GM12878 (cell line): ENCODE results near the gene RSBN1L. TPM values are rescaled to one million over a fixed set of nuclear protein-coding genes. Genes with fewer than 3 reads are reported as not detected.

Source experiments
- ATAC-seq: fragments of 200-7000 bp; cut with Tn5 transposase; 3 replicates; pipeline ENCODE4 v1.9.1; 2020; ENCODE audit warnings: mild to moderate bottlenecking, moderate library complexity
- BruUV-seq: library from RNA; stranded (reverse); fragments of 400-500 nt; replicated peaks from 2 replicates; lab custom pipeline; 2021; lab: Mats Ljungman, UMichigan
- CTCF ChIA-PET: fragments of 300-600 bp; sonication (Branson Sonifier 250); formaldehyde crosslinking; extraction: SDS; loops from one replicate; lab custom pipeline; 2021; ENCODE audit warnings: inconsistent platforms; lab: Yijun Ruan, JAX
- POLR2A ChIA-PET: fragments of 350-600 bp; formaldehyde crosslinking; extraction: SDS; loops from one replicate; lab custom pipeline; 2021; ENCODE audit warnings: inconsistent platforms; lab: Charles Lee
- RAD21 ChIA-PET: fragments of 300-600 bp; sonication (Branson Sonifier 250); formaldehyde crosslinking; loops from one replicate; lab custom pipeline; 2023; ENCODE audit warnings: antibody characterized with exemption; ENCODE audit not compliant: unreplicated experiment; lab: Charles Lee
- SMC1A ChIA-PET: fragments of 300-600 bp; sonication (Branson Sonifier 250); formaldehyde crosslinking; loops from one replicate; lab custom pipeline; 2023; ENCODE audit not compliant: unreplicated experiment, uncharacterized antibody; lab: Charles Lee
- DNase-seq: peaks from one replicate; pipeline ENCODE4 v3.0.0-alpha.2; 2011; ENCODE audit warnings: low read depth, low spot score
- FAIRE-seq: peaks from 3 replicates; lab custom pipeline; 2011; peaks lifted over from hg19 to GRCh38; lab: Jason Lieb, UNC
- H2AFZ ChIP-seq: 2 replicates; pipeline ENCODE4 v1.6.0; 2011; ENCODE audit warnings: low read depth, low read length, control low read depth; ENCODE audit not compliant: control insufficient read depth
- H3K27ac ChIP-seq: 2 replicates; pipeline ENCODE4 v1.5.1; 2011; ENCODE audit warnings: control low read depth; ENCODE audit not compliant: control insufficient read depth, insufficient read depth
- H3K27me3 ChIP-seq, 2 experiments: replicated peaks in 1 of 2; 2 replicates each; pipeline versions ENCODE4 v1.6.0 to v1.6.1; 2011; ENCODE audit warnings: low read length in 1 of 2; ENCODE audit not compliant: control insufficient read depth in 2 of 2, insufficient read depth in 2 of 2
- H3K36me3 ChIP-seq, 2 experiments: 2 replicates each; pipeline ENCODE4 v1.5.1; 2011; ENCODE audit warnings: low read length in 1 of 2; ENCODE audit not compliant: control insufficient read depth in 2 of 2, insufficient read depth in 2 of 2
- H3K4me1 ChIP-seq: 2 replicates; pipeline ENCODE4 v1.6.1; 2011; ENCODE audit warnings: mild to moderate bottlenecking, low read length, moderate library complexity, mixed read lengths; ENCODE audit not compliant: control insufficient read depth, insufficient read depth
- H3K4me2 ChIP-seq: 2 replicates; pipeline ENCODE4 v1.6.0; 2011; ENCODE audit warnings: control low read depth; ENCODE audit not compliant: control insufficient read depth, insufficient read depth
- H3K4me3 ChIP-seq: fragments of 200-600 bp; sonication (generic); 2 replicates; pipeline ENCODE4 v1.5.1; 2016
- H3K79me2 ChIP-seq: 2 replicates; pipeline ENCODE4 v1.6.0; 2011; ENCODE audit warnings: low read length; ENCODE audit not compliant: control insufficient read depth, insufficient read depth
- H3K9ac ChIP-seq: 2 replicates; pipeline ENCODE4 v1.8.0; 2011; ENCODE audit warnings: low read length, control low read depth, mixed read lengths; ENCODE audit not compliant: control insufficient read depth, insufficient read depth
- H3K9me3 ChIP-seq: replicated peaks from 3 replicates; pipeline ENCODE4 v1.5.1; 2011; ENCODE audit warnings: mild to moderate bottlenecking, low read length; ENCODE audit not compliant: control insufficient read depth, insufficient read depth
- H4K20me1 ChIP-seq: 2 replicates; pipeline ENCODE4 v1.6.0; 2011; ENCODE audit not compliant: control insufficient read depth, insufficient read depth
- BACH1 ChIP-seq: fragments of 450-650 bp; IDR thresholded peaks from 2 replicates; pipeline ENCODE4 v1.6.1; 2017; ENCODE audit warnings: mild to moderate bottlenecking, borderline replicate concordance
- BHLHE40 ChIP-seq, 2 experiments: fragments of 450-650 bp in 1 of 2; IDR thresholded peaks; 2 replicates each; pipeline ENCODE4 v1.6.1; 2011 to 2017; ENCODE audit warnings: low read depth in 2 of 2, borderline replicate concordance in 1 of 2, improper control_type of control experiment in 1 of 2, low read length in 1 of 2, mild to moderate bottlenecking in 1 of 2
- IKZF2 ChIP-seq, 2 experiments: fragments of 450-650 bp; IDR thresholded peaks; 2 replicates each; pipeline ENCODE4 v1.6.1; 2017; ENCODE audit warnings: mild to moderate bottlenecking in 2 of 2, moderate library complexity in 2 of 2
- NBN ChIP-seq: fragments of 450-650 bp; IDR thresholded peaks from 2 replicates; pipeline ENCODE4 v1.6.1; 2016
- NFYB ChIP-seq: IDR thresholded peaks from 2 replicates; pipeline ENCODE4 v1.6.1; 2011; ENCODE audit warnings: low read depth, mild to moderate bottlenecking, low read length, improper control_type of control experiment, moderate library complexity; ENCODE audit not compliant: insufficient read depth
- TCF3 ChIP-seq: IDR thresholded peaks from 2 replicates; pipeline ENCODE4 v1.6.1; 2012; ENCODE audit warnings: low read depth, mild to moderate bottlenecking, low read length, borderline replicate concordance; ENCODE audit not compliant: insufficient read depth
- YY1 ChIP-seq: IDR thresholded peaks from 2 replicates; pipeline ENCODE4 v1.6.1; 2011; ENCODE audit warnings: low read depth, mild to moderate bottlenecking, low read length
- ZNF622 ChIP-seq: fragments of 450-650 bp; IDR thresholded peaks from 2 replicates; pipeline ENCODE4 v1.6.1; 2017; ENCODE audit warnings: mild to moderate bottlenecking, inconsistent platforms
- WGBS: methylation state at CpG from one replicate; pipeline ENCODE4 v1.1.6; 2016; ENCODE audit warnings: low lambda C conversion rate; ENCODE audit not compliant: insufficient replicate concordance, insufficient coverage; ENCODE audit errors: missing lambda C conversion rate; 5-methylcytosine and 5-hydroxymethylcytosine counted together
- in situ Hi-C: fragments of 300-500 bp; cut with MboI; formaldehyde crosslinking; loops from 9 replicates; pipeline ENCODE4 v1.14.3; 2018; ENCODE audit warnings: mixed read lengths
- intact Hi-C: fragments of 100-400 bp; cut with micrococcal nuclease; formaldehyde crosslinking; loops from one replicate; pipeline ENCODE4 v1.14.2; 2022; ENCODE audit not compliant: unreplicated experiment
- polyA plus RNA-seq, 11 experiments: library from polyadenylated mRNA; depleted of rRNA in 4 of 11; unstranded in 6 of 11; stranded (reverse) in 5 of 11; fragments of >200 nt; fragmentation: Nextera tagmentation in 4 of 11; fragmentation: Illumina TruSeq in 1 of 11; extraction: Ambion mirVana in 4 of 11; extraction: Trizol in 1 of 11; gene quantifications; 1 replicate in 1 of 11; 2 replicates in 10 of 11; pipeline versions ENCODE4 v1.2.1 to v1.2.3, GENCODE V29; 2011 to 2016; ENCODE audit warnings: inconsistent platforms in 2 of 11, missing spikeins in 2 of 11, low read depth in 1 of 11
- total RNA-seq, 4 experiments: library from RNA; depleted of rRNA in 3 of 4; stranded (reverse); fragments of >200 nt in 3 of 4; fragmentation: Illumina TruSeq in 1 of 4; extraction: Trizol in 1 of 4; gene quantifications; 2 replicates each; pipeline versions ENCODE4 v1.2.1 to v1.2.3, GENCODE V29; 2013 to 2021
- TF ChIP-seq, protein P1 (sequence below): IDR thresholded peaks from 2 replicates; pipeline ENCODE4 v1.6.1; 2011; ENCODE audit warnings: low read depth, low read length, improper control_type of control experiment, borderline replicate concordance
- TF ChIP-seq, protein P2 (sequence below): fragments of 450-650 bp; IDR thresholded peaks from 2 replicates; pipeline ENCODE4 v1.6.1; 2017; ENCODE audit warnings: mild to moderate bottlenecking

The RSBN1L gene
- total and polyA plus RNA-seq, 10 of the 15 experiments (the other 5 are each of a cell fraction or from before 2014, with no cell fraction given): 4.5 to 23.7 (median 10.3) TPM

DNA sequence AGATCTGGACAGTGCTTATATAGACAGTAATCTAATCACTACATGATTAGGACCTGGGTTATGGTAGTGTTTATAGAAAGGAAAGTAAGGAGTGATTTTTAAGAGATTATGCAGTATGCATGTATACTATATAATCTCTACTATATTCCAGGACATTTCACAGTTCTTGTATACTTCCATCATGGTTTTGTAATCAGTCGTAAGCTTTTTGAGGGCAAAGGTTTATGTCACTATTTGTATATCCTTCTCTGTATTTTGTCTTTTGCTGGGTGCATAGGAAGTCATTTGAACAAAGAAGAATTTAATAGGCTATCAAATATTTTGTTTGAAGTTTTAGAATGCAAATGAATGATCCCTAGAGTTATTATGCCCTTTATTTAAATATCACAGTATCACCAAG lies 39.2 kb downstream of the RSBN1L start:
- Histone ChIP-seq H2AFZ (no peak overlapping the region), H3K9me3 (no peaks in the 10 kb centered on the region), H3K4me1 (no peaks in the 10 kb centered on the region), H3K36me3 (peaks cover 0 to 16% of the 10 kb centered on the region in 2 experiments; a peak in 3 of 4 replicates), H3K79me2 (peaks cover 36% of the 10 kb centered on the region), H3K4me3 (no peak overlapping the region), H3K27me3 (no peaks in the 10 kb centered on the region), H3K9ac (no peak overlapping the region)
- BruUV-seq: no TSS peak
- ATAC-seq: no peak
- intact Hi-C loops: no loop called here
- TF ChIP-seq YY1 (no peak), TCF3 (no peak), IKZF2 (IDR thresholded peaks at IDR 0.05) (no peak), NBN (no peak), BACH1 (no peak), ZNF622 (no peak), NFYB (no peak), BHLHE40 (IDR thresholded peaks at IDR 0.05; ENCODE audit: borderline replicate concordance in 1 of 2, low read depth in 2 of 2, low read length in 1 of 2) (no peak)
- TF ChIP-seq, protein P1, sequence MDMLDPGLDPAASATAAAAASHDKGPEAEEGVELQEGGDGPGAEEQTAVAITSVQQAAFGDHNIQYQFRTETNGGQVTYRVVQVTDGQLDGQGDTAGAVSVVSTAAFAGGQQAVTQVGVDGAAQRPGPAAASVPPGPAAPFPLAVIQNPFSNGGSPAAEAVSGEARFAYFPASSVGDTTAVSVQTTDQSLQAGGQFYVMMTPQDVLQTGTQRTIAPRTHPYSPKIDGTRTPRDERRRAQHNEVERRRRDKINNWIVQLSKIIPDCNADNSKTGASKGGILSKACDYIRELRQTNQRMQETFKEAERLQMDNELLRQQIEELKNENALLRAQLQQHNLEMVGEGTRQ: no peak
- TF ChIP-seq, protein P2, sequence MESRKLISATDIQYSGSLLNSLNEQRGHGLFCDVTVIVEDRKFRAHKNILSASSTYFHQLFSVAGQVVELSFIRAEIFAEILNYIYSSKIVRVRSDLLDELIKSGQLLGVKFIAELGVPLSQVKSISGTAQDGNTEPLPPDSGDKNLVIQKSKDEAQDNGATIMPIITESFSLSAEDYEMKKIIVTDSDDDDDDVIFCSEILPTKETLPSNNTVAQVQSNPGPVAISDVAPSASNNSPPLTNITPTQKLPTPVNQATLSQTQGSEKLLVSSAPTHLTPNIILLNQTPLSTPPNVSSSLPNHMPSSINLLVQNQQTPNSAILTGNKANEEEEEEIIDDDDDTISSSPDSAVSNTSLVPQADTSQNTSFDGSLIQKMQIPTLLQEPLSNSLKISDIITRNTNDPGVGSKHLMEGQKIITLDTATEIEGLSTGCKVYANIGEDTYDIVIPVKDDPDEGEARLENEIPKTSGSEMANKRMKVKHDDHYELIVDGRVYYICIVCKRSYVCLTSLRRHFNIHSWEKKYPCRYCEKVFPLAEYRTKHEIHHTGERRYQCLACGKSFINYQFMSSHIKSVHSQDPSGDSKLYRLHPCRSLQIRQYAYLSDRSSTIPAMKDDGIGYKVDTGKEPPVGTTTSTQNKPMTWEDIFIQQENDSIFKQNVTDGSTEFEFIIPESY: no peak
- TF ChIP-seq, all 136 proteins: peak for 0
- FAIRE-seq: no peak
- Histone ChIP-seq H4K20me1 (no peaks in the 10 kb centered on the region), H3K4me2 (no peak overlapping the region), H3K27ac (no peak overlapping the region)
- CTCF ChIA-PET: no interaction called here
- SMC1A ChIA-PET: interaction anchor here (0.9 kb wide), 1 partner anchor 84 kb away, joined by 3 read pairs; no protein-coding TSS in a partner anchor
- 93% methylated on average over 1 of the region's 1 CpG for WGBS
- RAD21 ChIA-PET: no interaction called here
- DNase-seq: no peak
- in situ Hi-C loops: no loop called here
- POLR2A ChIA-PET: interaction anchor here (0.5 kb wide), 1 partner anchor 36 kb away, joined by 3 read pairs; no protein-coding TSS in a partner anchor
